Measurements from ENCODE around the gene RSU1.

GRCh38 chr10:16814012-16814411, 3.2 kb downstream of the RSU1 start:
- TF ChIP-seq CTCF (IDR thresholded peaks at IDR 0.05), result no peak
- TF ChIP-seq POLR2A (IDR thresholded peaks at IDR 0.05), result no peak
